HL-60 (cell line): Measurements from ENCODE around the gene SDF4.

ENCODE experiments used
- DNase-seq, 2 experiments: peaks; one replicate each; pipeline ENCODE4 v3.0.0-alpha.2; 2010 to 2020; ENCODE audit warnings: low read depth in 1 of 2, low spot score in 1 of 2
- H3K27ac ChIP-seq: fragments of 250-450 bp; sonication (Bioruptor Pico); replicated peaks from 2 replicates; pipeline ENCODE4 v1.5.1; 2020; ENCODE audit warnings: mild to moderate bottlenecking, moderate library complexity
- H3K27me3 ChIP-seq: fragments of 250-450 bp; sonication (Bioruptor Pico); 2 replicates; pipeline ENCODE4 v1.5.1; 2021; ENCODE audit warnings: mild to moderate bottlenecking, moderate library complexity; ENCODE audit not compliant: insufficient read depth, poor library complexity, severe bottlenecking
- H3K4me3 ChIP-seq: replicated peaks from 2 replicates; pipeline ENCODE4 v1.5.1; 2011; ENCODE audit warnings: mild to moderate bottlenecking, control low read depth, low read length; ENCODE audit not compliant: insufficient read depth
- GABPA ChIP-seq: IDR thresholded peaks from 2 replicates; pipeline ENCODE4 v1.6.1; 2012; ENCODE audit warnings: low read depth
- POLR2AphosphoS5 ChIP-seq: IDR thresholded peaks from 2 replicates; pipeline ENCODE4 v1.6.1; 2012; ENCODE audit warnings: low read depth
- SPI1 ChIP-seq: IDR thresholded peaks from 2 replicates; pipeline ENCODE4 v1.6.1; 2012; ENCODE audit warnings: low read depth, mild to moderate bottlenecking, borderline replicate concordance
- TF ChIP-seq, protein P1 (sequence below): IDR thresholded peaks from one replicate; pipeline ENCODE4 v1.5.1; 2011; ENCODE audit warnings: low read length, control low read depth, inconsistent platforms; ENCODE audit not compliant: insufficient read depth
- TF ChIP-seq, protein P2 (sequence below): IDR thresholded peaks from 2 replicates; pipeline ENCODE4 v1.6.1; 2012; ENCODE audit warnings: low read depth; ENCODE audit not compliant: insufficient replicate concordance

SDF4 gene

DNA sequence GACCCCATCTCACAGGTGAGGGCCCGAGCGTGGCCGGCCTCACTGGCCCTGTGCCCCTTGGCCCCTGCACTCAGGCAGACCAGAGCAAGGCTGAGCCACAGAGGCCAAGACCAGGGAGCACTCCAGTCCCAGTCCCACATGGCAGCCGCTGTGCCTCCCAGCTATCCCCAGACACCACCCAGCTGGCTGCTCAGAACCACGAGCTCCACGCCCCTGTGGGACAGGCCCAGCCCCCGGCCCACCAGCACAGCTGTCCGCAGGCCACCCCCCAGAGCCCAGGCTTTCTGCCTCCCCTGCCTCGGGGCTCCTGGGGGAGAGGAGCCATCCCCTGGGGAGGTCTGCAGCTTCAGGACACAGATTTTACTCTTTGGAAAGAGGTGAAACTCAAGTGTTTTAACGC is 23.8 kb upstream of the SDF4 start:
- Histone ChIP-seq H3K27ac (no peak overlapping the region), H3K4me3 (no peak overlapping the region), H3K27me3 (no peaks in the 10 kb centered on the region)
- DNase-seq = no peak
- TF ChIP-seq POLR2AphosphoS5 (no peak), SPI1 (no peak), GABPA (no peak)
- TF ChIP-seq, protein P1, sequence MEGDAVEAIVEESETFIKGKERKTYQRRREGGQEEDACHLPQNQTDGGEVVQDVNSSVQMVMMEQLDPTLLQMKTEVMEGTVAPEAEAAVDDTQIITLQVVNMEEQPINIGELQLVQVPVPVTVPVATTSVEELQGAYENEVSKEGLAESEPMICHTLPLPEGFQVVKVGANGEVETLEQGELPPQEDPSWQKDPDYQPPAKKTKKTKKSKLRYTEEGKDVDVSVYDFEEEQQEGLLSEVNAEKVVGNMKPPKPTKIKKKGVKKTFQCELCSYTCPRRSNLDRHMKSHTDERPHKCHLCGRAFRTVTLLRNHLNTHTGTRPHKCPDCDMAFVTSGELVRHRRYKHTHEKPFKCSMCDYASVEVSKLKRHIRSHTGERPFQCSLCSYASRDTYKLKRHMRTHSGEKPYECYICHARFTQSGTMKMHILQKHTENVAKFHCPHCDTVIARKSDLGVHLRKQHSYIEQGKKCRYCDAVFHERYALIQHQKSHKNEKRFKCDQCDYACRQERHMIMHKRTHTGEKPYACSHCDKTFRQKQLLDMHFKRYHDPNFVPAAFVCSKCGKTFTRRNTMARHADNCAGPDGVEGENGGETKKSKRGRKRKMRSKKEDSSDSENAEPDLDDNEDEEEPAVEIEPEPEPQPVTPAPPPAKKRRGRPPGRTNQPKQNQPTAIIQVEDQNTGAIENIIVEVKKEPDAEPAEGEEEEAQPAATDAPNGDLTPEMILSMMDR = no peak
- TF ChIP-seq, protein P2, sequence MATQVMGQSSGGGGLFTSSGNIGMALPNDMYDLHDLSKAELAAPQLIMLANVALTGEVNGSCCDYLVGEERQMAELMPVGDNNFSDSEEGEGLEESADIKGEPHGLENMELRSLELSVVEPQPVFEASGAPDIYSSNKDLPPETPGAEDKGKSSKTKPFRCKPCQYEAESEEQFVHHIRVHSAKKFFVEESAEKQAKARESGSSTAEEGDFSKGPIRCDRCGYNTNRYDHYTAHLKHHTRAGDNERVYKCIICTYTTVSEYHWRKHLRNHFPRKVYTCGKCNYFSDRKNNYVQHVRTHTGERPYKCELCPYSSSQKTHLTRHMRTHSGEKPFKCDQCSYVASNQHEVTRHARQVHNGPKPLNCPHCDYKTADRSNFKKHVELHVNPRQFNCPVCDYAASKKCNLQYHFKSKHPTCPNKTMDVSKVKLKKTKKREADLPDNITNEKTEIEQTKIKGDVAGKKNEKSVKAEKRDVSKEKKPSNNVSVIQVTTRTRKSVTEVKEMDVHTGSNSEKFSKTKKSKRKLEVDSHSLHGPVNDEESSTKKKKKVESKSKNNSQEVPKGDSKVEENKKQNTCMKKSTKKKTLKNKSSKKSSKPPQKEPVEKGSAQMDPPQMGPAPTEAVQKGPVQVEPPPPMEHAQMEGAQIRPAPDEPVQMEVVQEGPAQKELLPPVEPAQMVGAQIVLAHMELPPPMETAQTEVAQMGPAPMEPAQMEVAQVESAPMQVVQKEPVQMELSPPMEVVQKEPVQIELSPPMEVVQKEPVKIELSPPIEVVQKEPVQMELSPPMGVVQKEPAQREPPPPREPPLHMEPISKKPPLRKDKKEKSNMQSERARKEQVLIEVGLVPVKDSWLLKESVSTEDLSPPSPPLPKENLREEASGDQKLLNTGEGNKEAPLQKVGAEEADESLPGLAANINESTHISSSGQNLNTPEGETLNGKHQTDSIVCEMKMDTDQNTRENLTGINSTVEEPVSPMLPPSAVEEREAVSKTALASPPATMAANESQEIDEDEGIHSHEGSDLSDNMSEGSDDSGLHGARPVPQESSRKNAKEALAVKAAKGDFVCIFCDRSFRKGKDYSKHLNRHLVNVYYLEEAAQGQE = no peak

DNA sequence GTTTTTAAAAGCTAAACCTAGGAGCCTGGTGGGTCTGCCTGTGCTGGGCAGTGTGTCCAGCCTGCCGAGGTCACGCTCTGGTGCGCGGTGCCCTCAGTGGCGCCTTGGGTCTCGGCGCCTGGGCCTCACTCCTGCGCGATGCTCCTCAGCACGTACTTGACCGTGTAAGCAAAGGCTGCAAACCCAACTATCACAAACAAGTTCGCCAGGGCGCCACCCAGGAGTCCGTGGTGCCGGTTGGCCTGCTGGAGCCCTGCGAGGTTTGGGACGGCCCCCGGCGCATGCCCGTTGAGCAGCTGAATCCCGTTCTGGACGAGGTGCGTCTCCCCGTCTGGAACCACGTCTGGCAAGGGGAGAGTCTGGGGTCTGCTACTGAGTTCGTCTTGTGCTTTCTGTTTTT is 23.3 kb upstream of the SDF4 start:
- DNase-seq = no peak
- Histone ChIP-seq H3K4me3 (no peak overlapping the region), H3K27me3 (no peaks in the 10 kb centered on the region), H3K27ac (no peak overlapping the region)
- TF ChIP-seq SPI1 (no peak), POLR2AphosphoS5 (no peak)
- TF ChIP-seq, protein P2 = no peak

DNA sequence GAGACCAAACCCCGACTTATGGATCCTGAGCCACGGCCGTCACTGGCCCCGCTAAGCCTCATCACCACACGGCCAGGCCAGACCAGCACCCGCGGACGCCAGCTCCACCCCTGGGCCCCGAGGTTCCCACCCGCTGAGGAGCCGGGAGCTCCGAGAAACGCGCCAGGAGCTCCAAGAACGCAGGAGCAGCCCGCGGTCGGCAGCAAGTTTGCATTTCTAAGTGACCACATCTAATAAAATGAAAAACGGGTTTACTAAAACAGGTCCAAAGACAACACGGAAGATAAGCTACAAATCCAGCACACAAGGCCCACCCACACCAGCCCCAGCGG is 22.8 kb upstream of the SDF4 start:
- H3K27me3 ChIP-seq = no peaks in the 10 kb centered on the region
- no peak for TF ChIP-seq POLR2AphosphoS5
- no peak overlapping the region for H3K27ac ChIP-seq
- H3K4me3 ChIP-seq = no peak overlapping the region
- no peak for DNase-seq

DNA sequence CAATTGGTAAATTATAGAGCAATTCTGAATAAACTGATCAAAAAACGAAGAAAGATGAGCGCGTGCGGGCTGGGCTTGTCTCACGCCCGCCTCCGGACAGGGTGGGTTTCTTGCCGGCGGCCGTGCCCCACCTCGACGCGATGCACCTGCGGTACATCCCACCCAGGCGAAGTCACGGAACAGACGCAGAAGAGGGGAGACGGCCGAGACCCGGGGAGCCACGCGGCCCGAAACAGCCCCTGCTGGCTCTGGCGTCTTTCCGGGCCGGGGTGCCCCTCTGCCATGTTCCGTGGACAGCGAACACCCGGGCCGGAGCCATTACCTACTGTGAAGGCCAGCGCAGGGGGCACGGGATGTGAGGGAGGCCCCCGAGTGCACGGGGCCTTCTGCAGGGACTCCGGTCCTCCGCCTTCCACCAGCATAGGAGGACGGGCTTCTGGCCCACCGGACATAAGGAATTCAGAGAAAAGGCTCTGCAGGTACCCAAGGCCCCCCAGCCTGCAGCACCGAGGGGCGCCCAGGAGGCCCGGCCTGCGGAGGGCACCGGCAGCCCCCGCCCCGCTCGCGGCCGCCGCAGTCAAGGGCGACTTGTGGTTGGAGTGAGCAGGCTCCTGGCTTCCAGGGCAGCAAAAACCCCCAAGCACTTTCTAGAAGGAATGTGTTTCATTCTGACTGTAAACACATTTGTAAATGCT is 22.3 kb upstream of the SDF4 start:
- H3K4me3 ChIP-seq = no peak overlapping the region
- H3K27ac ChIP-seq = no peak overlapping the region
- TF ChIP-seq POLR2AphosphoS5 (no peak), GABPA (no peak), SPI1 (no peak)
- TF ChIP-seq, protein P1 = no peak
- TF ChIP-seq, protein P2 = no peak
- no peak for DNase-seq
- H3K27me3 ChIP-seq = no peaks in the 10 kb centered on the region
